HFFc6 (cell line): Measurements from ENCODE around the gene ATP1A1. TPM values are rescaled to one million over a fixed set of nuclear protein-coding genes. Genes with fewer than 3 reads are reported as not detected.
A peak's percentile ranks its signal among the peaks of the same experiment; 100 is the strongest.

Source experiments
- DNase-seq: peaks from one replicate; pipeline ENCODE4 v3.0.0-alpha.2; 2018
- H3K27ac Mint-ChIP-seq: 2 replicates; pipeline ENCODE4 v1.8.0; 2020; ENCODE audit warnings: mild to moderate bottlenecking, mixed read lengths
- H3K27me3 Mint-ChIP-seq: 2 replicates; pipeline ENCODE4 v1.8.0; 2021; ENCODE audit warnings: mild to moderate bottlenecking, moderate library complexity, mixed read lengths; ENCODE audit not compliant: insufficient read depth
- H3K36me3 Mint-ChIP-seq: 2 replicates; pipeline ENCODE4 v1.8.0; 2021; ENCODE audit warnings: low read depth, mixed read lengths
- H3K4me1 Mint-ChIP-seq: 2 replicates; pipeline ENCODE4 v1.8.0; 2020; ENCODE audit warnings: low read depth, mixed read lengths
- H3K4me3 Mint-ChIP-seq: 2 replicates; pipeline ENCODE4 v1.8.0; 2020; ENCODE audit warnings: mild to moderate bottlenecking, moderate library complexity, mixed read lengths
- H3K9me3 Mint-ChIP-seq: 2 replicates; pipeline ENCODE4 v1.8.0; 2020; ENCODE audit warnings: mild to moderate bottlenecking, mixed read lengths
- total RNA-seq, 6 experiments: library from RNA; stranded (reverse); fragmentation: NEBNext Ultra II Directional; extraction: Animal tissue kit (Norgen Biotek cat#: 25700); gene quantifications; 2 replicates in 1 of 6; 3 replicates in 5 of 6; pipeline ENCODE4 v1.2.3, GENCODE V29; 2021
- TF ChIP-seq, protein P1 (sequence below): fragments of 200-600 bp; sonication (generic); IDR thresholded peaks from 2 replicates; pipeline ENCODE4 v1.5.0; 2021; ENCODE audit warnings: antibody characterized with exemption, mild to moderate bottlenecking

Gene ATP1A1
- total RNA-seq, 6 experiments from 2014 or later: 192 to 244 (median 222) TPM

DNA sequence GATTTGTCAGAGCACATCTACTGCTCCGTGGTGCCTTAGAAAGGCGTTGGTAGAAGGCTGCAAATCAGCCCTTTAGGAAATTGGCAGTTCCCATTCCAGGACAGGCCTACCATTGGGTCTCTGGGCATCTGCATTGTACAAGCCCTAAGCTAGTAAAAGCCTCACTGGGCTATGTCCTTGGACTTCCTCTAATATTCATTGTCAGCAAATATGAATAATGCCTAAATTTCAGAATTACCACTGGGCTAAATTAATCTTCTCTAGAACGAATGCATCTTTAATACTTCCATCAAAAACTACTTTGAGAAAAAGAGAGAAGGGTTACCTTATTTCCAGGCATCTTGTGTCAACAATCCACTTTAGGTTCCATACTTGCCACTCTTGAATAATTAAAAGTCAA, 41.5 kb upstream of the ATP1A1 start:
- H3K27me3 Mint-ChIP-seq: peaks cover 9% of the 10 kb centered on the region
- no peaks in the 10 kb centered on the region for H3K36me3 Mint-ChIP-seq
- no peak overlapping the region for H3K4me3 Mint-ChIP-seq
- H3K9me3 Mint-ChIP-seq: no peaks in the 10 kb centered on the region
- TF ChIP-seq, protein P1, sequence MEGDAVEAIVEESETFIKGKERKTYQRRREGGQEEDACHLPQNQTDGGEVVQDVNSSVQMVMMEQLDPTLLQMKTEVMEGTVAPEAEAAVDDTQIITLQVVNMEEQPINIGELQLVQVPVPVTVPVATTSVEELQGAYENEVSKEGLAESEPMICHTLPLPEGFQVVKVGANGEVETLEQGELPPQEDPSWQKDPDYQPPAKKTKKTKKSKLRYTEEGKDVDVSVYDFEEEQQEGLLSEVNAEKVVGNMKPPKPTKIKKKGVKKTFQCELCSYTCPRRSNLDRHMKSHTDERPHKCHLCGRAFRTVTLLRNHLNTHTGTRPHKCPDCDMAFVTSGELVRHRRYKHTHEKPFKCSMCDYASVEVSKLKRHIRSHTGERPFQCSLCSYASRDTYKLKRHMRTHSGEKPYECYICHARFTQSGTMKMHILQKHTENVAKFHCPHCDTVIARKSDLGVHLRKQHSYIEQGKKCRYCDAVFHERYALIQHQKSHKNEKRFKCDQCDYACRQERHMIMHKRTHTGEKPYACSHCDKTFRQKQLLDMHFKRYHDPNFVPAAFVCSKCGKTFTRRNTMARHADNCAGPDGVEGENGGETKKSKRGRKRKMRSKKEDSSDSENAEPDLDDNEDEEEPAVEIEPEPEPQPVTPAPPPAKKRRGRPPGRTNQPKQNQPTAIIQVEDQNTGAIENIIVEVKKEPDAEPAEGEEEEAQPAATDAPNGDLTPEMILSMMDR: no peak
- H3K4me1 Mint-ChIP-seq: peaks cover 8% of the 10 kb centered on the region
- no peak for DNase-seq
- no peak overlapping the region for H3K27ac Mint-ChIP-seq

DNA sequence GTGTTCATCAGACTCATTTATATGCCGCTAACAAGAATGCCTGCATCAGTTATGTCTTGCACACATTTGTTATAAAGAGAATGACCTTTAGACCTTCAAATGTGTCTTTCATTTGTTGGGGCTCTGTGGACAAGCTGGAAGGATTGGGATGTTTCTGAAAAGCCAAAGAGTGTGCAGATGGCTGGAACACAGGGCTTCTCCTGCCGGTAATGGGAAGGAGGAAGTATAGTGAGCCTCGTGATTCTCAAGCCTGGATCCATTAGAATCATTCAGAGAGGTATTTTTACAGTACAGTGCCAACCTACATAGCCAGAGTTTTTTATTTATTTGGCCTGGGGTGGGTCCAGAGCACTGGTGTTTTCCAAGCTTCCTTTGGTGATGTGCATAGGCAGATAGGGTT, 40.6 kb upstream of the ATP1A1 start:
- TF ChIP-seq, protein P1: no peak
- no peaks in the 10 kb centered on the region for H3K36me3 Mint-ChIP-seq
- H3K9me3 Mint-ChIP-seq: no peaks in the 10 kb centered on the region
- no peak for DNase-seq
- peaks cover 18% of the 10 kb centered on the region for H3K27me3 Mint-ChIP-seq
- H3K27ac Mint-ChIP-seq: no peak overlapping the region
- H3K4me3 Mint-ChIP-seq: no peak overlapping the region
- peaks cover 8% of the 10 kb centered on the region for H3K4me1 Mint-ChIP-seq

DNA sequence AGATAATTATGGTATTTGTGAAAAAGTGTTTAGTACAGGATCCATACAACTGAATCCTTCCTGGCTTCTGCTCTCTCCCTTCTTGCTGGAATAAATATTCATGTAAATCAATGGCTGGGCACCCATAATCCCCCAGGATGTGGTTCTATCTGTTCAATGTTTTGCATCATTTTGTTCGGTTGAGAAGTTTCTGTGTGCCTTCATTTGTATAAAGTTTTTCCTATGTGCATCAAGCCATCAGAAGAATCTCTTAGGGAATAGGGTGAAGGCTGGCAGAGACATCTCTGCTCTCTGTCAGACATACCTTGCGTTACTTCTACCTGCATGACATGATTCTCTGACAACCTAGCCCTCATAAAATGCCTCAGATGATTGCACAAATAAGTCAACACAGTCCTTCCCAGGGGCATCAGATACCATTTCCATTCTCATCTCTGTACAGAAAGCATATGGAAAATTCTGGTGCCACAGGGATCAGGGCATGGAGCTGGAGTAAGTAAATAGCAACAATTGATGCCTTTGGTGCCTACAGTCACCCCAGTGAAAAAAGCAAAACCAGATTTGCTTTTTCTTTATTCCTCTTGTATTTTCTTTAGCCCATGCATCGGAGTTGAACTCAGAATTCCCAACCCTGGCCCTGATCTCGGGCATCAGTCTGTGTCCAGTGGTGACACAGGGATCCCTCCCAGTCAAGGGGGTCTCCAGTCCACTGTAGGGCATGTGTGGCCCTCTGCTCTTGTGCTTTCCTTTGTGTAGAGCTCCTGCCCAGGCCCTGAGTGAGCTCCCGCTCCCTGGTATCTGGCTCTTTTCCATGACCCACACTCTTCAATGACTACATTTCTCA, 39.7 kb upstream of the ATP1A1 start:
- H3K4me3 Mint-ChIP-seq: no peak overlapping the region
- no peak for DNase-seq
- H3K27ac Mint-ChIP-seq: no peak overlapping the region
- no peaks in the 10 kb centered on the region for H3K9me3 Mint-ChIP-seq
- no peaks in the 10 kb centered on the region for H3K36me3 Mint-ChIP-seq
- peaks cover 8% of the 10 kb centered on the region for H3K4me1 Mint-ChIP-seq
- peaks cover 20% of the 10 kb centered on the region for H3K27me3 Mint-ChIP-seq
- TF ChIP-seq, protein P1: no peak

DNA sequence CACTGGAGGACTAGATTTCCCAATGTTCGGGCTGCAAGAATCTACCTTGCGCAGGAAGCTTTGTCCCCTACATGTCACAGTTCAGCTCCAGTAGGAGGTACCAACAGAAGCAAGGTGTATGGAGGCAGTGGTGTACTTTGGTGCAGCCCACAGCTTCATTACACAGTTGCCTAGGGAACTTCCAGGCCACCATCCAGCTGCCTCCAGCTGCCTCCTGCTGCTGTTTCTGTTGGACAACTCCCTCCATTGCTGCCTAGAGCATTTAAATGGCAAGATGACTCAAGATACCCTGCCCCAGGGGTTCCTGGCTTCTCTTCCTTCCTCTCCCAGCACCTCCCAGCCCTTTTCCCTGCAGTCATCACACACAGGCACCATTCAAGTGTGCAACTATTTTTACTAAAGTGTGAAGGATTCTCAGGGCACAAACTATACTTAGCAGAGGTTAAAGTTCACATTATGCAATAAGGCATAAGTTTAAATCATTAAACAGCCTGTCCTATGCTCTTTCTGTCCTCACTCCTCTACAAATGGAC, 39.0 kb upstream of the ATP1A1 start:
- H3K36me3 Mint-ChIP-seq: no peaks in the 10 kb centered on the region

DNA sequence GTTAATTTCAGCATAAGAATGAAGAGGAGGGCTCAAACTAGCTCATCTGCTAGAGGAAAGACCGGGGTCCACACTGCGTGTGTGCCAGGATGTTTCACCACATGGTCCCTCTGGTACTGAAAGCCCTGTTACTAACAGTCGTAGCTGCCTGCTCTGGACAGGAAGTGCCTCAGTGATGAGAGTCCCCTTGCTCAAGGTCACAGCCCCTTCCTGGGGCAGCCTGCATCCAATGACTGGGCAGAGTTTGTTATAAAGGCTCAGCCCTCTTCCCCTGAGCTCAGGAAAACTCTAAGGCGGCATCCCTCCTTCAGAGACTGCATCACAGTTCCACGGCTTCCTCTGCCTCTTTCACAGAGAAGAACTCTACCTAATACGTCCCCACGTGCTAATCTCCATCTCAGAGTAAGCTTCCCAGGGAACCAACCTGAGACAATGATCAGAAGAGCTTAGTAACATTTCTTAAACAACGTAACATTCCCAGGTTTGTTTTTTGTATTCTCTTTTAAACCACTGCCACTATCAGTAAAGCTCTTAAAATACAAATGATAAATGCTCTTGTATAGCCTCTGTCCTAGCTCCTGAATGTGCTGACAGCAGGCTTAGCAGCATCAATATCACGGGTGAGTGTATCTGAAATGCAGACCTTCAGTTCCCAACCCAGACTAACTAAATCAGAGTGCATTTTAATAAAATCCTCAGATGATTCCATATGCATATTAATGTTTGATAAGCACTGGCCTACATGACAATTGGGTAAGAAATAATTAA, 38.0 kb upstream of the ATP1A1 start:
- H3K27ac Mint-ChIP-seq: no peak overlapping the region
- H3K4me1 Mint-ChIP-seq: peaks cover 8% of the 10 kb centered on the region
- no peak for DNase-seq
- no peaks in the 10 kb centered on the region for H3K36me3 Mint-ChIP-seq
- TF ChIP-seq, protein P1: no peak
- peaks cover 17% of the 10 kb centered on the region for H3K27me3 Mint-ChIP-seq
- no peak overlapping the region for H3K4me3 Mint-ChIP-seq
- H3K9me3 Mint-ChIP-seq: no peaks in the 10 kb centered on the region

More for the DNA sequence above, 39.0 kb upstream of the ATP1A1 start:
- Mint-ChIP-seq H3K4me1 (peaks cover 8% of the 10 kb centered on the region), H3K27me3 (peaks cover 18% of the 10 kb centered on the region), H3K27ac (no peak overlapping the region), H3K4me3 (no peak overlapping the region), H3K9me3 (no peaks in the 10 kb centered on the region)
- TF ChIP-seq, protein P1: no peak
- peak; percentile 10 for DNase-seq
